Measurements from ENCODE around the gene MPZL2. TPM values are rescaled to one million over a fixed set of nuclear protein-coding genes. Genes with fewer than 3 reads are reported as not detected.

MPZL2 gene
- total RNA-seq = 10 to 100 TPM; 21.0 to 32.4 (median 22.3) TPM

DNA sequence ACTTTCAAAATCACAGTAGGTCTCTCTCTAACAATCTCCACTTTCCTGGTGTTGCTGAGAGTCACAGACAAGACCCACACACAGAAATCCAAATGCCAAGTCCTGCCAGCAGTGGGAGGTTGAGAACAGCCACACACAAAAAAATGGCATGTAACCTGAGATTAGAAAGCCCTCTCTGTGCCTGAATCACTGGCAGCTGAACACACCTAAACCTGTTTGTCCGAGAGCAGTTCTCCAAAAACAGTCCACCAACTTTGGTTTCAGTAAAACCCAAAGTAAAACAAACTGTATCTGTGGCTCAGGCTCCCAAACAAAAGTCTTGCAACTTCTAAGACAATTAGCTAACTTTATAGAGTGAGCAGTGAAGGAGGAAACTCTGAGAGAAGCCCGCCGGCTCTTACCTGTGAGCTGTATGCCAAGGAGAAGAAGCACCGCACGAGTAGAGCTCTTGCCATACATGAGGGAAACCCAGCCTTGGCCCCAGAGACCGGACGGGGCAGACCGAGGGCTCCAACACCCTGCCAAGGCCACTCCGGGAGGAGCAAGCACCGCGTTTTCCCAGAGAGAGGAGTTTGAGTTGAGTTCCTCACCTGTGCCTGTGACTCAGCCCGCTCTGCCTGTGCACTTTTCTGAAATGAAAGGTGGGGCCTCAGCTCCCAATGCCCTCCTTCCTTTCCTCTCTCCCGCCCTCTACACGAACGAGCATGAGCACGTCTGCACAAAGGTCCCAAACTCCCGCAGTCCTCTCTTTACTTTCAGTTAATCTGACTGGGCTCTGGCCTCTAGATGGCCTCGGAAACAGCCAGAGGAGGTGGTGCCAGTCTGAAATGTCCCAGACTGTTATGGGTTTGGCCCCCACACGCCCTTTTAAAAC lies at the start of gene MPZL2:
Gene MPZL2, minus strand, starts transcription at position 603 of the 874 bp plus-strand sequence. Its CDS starts 144 bp downstream, at position 459.
- peak in 2 of 3 donors; percentile 73 to 77 for DNase-seq
- TF ChIP-seq, protein P1, sequence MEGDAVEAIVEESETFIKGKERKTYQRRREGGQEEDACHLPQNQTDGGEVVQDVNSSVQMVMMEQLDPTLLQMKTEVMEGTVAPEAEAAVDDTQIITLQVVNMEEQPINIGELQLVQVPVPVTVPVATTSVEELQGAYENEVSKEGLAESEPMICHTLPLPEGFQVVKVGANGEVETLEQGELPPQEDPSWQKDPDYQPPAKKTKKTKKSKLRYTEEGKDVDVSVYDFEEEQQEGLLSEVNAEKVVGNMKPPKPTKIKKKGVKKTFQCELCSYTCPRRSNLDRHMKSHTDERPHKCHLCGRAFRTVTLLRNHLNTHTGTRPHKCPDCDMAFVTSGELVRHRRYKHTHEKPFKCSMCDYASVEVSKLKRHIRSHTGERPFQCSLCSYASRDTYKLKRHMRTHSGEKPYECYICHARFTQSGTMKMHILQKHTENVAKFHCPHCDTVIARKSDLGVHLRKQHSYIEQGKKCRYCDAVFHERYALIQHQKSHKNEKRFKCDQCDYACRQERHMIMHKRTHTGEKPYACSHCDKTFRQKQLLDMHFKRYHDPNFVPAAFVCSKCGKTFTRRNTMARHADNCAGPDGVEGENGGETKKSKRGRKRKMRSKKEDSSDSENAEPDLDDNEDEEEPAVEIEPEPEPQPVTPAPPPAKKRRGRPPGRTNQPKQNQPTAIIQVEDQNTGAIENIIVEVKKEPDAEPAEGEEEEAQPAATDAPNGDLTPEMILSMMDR (IDR thresholded peaks at IDR 0.05) = peak in 2 of 6 experiments; percentile 5 to 10
- peak; percentile 41 to 68 for TF ChIP-seq POLR2A (IDR thresholded peaks at IDR 0.05)
- Histone ChIP-seq H3K36me3 (no peaks in the 10 kb centered on the region), H3K27ac (peak within 1 kb of the TSS in 3 of 4 donors; percentile 13 to 75 (median 71)), H3K4me3 (peak within 1 kb of the TSS; percentile 12 to 47 (median 36)), H3K9me3 (no peaks in the 10 kb centered on the region), H3K4me1 (peaks cover 0 to 13% (median 0%) of the 10 kb centered on the region in 4 donors), H3K27me3 (no peaks in the 10 kb centered on the region)

DNA sequence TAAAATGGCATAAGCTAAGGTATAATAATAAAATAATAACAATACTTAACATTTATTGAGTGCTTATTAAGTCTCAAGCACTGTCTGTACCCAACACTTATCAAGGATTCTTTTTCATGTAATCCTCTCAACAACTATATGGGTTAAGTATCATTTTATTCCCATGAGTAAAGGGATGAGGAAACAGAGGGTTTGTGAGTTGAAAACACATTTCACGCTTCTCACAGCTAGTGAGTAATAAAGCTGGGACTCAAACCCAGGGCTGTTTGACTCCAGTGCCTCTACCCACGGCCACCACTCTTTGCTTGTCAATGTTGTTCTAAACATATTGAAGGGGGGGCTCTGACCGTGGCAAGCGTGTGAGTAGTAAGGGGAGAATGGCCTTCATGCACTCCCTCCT lies 49.1 kb upstream of the MPZL2 start:
- DNase-seq = no peak
- Histone ChIP-seq H3K27ac (no peak overlapping the region), H3K4me1 (peaks cover 0 to 27% (median 12%) of the 10 kb centered on the region in 4 donors), H3K4me3 (no peak overlapping the region), H3K9me3 (no peaks in the 10 kb centered on the region), H3K36me3 (no peaks in the 10 kb centered on the region), H3K27me3 (no peaks in the 10 kb centered on the region)
- no peak for TF ChIP-seq POLR2A (IDR thresholded peaks at IDR 0.05)
- TF ChIP-seq, protein P1 (IDR thresholded peaks at IDR 0.05) = no peak

DNA sequence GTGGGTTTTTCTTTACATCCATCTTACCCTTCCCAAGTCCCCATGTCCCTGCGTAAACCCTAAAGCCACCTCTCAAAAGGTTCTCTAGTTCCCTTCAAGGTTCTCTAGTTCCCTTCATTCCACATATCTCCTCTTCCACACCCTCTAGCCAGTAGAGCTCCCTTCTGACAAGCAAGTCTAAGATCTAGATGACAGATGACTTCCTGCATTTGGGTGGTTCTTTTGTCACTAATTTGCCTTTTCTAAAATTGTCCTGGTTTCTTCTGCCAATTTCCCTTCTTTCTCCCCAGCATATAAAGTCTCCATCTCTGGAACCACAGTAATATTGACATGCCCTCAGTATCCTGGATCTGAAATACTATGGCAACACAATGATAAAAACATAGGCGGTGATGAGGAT lies 48.2 kb upstream of the MPZL2 start:
- DNase-seq = no peak
- H3K27me3 ChIP-seq = no peaks in the 10 kb centered on the region
- H3K4me3 ChIP-seq = no peak overlapping the region
- H3K9me3 ChIP-seq = no peaks in the 10 kb centered on the region
- TF ChIP-seq, protein P1 (IDR thresholded peaks at IDR 0.05) = no peak
- no peak for TF ChIP-seq POLR2A (IDR thresholded peaks at IDR 0.05)
- H3K4me1 ChIP-seq = peaks cover 0 to 23% (median 10%) of the 10 kb centered on the region in 4 donors
- H3K36me3 ChIP-seq = no peaks in the 10 kb centered on the region
- no peak overlapping the region for H3K27ac ChIP-seq

DNA sequence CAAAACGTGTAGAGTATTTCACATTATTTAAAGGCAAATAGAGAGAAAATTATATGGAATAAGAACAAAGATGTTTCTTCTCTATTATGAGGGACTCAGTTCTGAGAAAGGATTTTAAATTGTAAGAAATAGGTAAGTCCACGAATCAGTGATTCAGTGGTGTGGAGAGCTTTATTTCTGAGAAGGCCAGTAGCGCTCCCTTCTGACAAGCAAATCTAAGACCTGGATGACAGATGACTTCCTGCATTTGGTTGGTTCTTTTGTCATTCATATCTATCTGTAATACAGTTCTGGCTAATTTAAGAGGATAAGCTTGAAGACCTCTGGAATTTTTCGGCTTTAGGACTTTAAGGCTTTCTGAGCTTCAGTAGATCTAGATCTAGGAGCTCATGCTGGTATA lies 47.4 kb upstream of the MPZL2 start:
- no peak for DNase-seq
- no peak overlapping the region for H3K27ac ChIP-seq
- H3K9me3 ChIP-seq = no peaks in the 10 kb centered on the region
- H3K4me3 ChIP-seq = no peak overlapping the region
- peaks cover 0 to 16% (median 7%) of the 10 kb centered on the region in 4 donors for H3K4me1 ChIP-seq
- no peaks in the 10 kb centered on the region for H3K36me3 ChIP-seq
- TF ChIP-seq POLR2A (IDR thresholded peaks at IDR 0.05) = no peak
- TF ChIP-seq, protein P1 (IDR thresholded peaks at IDR 0.05) = no peak
- H3K27me3 ChIP-seq = no peaks in the 10 kb centered on the region

DNA sequence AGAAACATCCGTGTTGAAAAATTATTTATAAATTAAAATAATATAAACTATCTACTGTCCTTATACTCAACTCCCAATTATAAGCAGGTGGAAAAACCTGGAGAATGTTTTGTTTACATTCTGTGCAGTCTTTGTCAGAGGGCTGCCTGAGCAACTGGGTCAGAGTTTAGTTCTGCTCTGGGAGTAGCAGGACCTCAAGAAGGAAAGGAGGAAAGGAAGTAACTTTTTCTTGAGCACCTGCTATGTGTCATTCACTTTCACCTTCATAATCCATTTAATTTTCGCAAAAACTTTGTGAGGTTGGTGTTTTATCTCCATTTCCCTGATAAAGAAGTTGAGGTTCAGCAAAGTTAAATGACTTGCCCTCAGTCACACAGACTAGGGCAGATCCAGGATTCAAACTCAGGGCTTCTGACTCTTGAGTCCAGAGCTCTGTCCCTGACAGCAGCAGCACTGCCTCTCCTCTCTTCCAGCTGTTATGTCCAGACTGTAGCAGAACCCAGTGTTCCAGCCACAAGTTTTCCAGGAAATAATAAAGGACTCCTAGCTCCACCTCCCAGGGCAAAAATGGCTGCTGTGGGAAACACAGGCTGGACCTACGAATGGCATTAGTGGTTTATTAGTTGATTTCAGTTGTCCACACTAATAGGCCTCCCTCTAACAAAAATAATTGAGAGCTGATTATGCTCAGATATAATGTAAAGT lies 46.8 kb upstream of the MPZL2 start:
- no peak for DNase-seq
- H3K9me3 ChIP-seq = no peaks in the 10 kb centered on the region
- peaks cover 0 to 10% (median 5%) of the 10 kb centered on the region in 4 donors for H3K4me1 ChIP-seq
- no peaks in the 10 kb centered on the region for H3K27me3 ChIP-seq
- H3K27ac ChIP-seq = no peak overlapping the region
- no peak overlapping the region for H3K4me3 ChIP-seq
- H3K36me3 ChIP-seq = no peaks in the 10 kb centered on the region
- TF ChIP-seq, protein P1 (IDR thresholded peaks at IDR 0.05) = no peak
- no peak for TF ChIP-seq POLR2A (IDR thresholded peaks at IDR 0.05)
